Activated T-helper 1 cell treated with anti-CD3 and anti-CD28 coated beads, Interleukin-12 subunit alpha, Interleukin-12 subunit beta, Interleukin-2, Interleukin-4 antibody, amounts not matched to agents 30 ng/mL and 10 ng/mL and 1 ng/mL, durations not matched to agents 14 hours and 24 hours and 36 hours (primary cell): ENCODE results near the gene CNP. TPM values are rescaled to one million over a fixed set of nuclear protein-coding genes. Genes with fewer than 3 reads are reported as not detected.

Experiments used
- DNase-seq: peaks from one replicate; pipeline ENCODE4 v3.0.0; 2021; ENCODE audit warnings: low spot score
- H3K27ac Mint-ChIP-seq: one replicate; pipeline ENCODE4 v1.8.0; 2021; ENCODE audit warnings: mild to moderate bottlenecking, mixed read lengths
- H3K27me3 Mint-ChIP-seq: one replicate; pipeline ENCODE4 v1.8.0; 2022; ENCODE audit warnings: mild to moderate bottlenecking, moderate library complexity, mixed read lengths; ENCODE audit not compliant: insufficient read depth
- H3K36me3 Mint-ChIP-seq: one replicate; pipeline ENCODE4 v1.8.0; 2021; ENCODE audit warnings: low read depth, mixed read lengths
- H3K4me1 Mint-ChIP-seq: one replicate; pipeline ENCODE4 v1.8.0; 2021; ENCODE audit warnings: low read depth, mixed read lengths
- H3K4me3 Mint-ChIP-seq: one replicate; pipeline ENCODE4 v1.8.0; 2021; ENCODE audit warnings: mild to moderate bottlenecking, moderate library complexity, mixed read lengths
- H3K9me3 Mint-ChIP-seq: one replicate; pipeline ENCODE4 v1.8.0; 2021; ENCODE audit warnings: mixed read lengths
- intact Hi-C: fragments of 100-400 bp; cut with micrococcal nuclease; formaldehyde crosslinking; loops from one replicate; pipeline ENCODE4 v1.15.1; 2024
- total RNA-seq: library from RNA; stranded (reverse); gene quantifications from 2 replicates; pipeline ENCODE4 v1.2.3, GENCODE V29; 2022

CNP gene
- total RNA-seq, 1 donor from 2014 or later: 89.8 TPM

- Mint-ChIP-seq H3K27me3 (no peaks in the 10 kb centered on the region), H3K36me3 (peaks cover 63% of the 10 kb centered on the region), H3K9me3 (no peaks in the 10 kb centered on the region), H3K4me3 (no peak overlapping the region), H3K4me1 (no peaks in the 10 kb centered on the region), H3K27ac (no peak overlapping the region)
- intact Hi-C loops: no loop called here
- no peak for DNase-seq
Measured at GRCh38 chr17:41986634-41987033, 20.0 kb downstream of the CNP start.

- no peak overlapping the region for H3K27ac Mint-ChIP-seq
- intact Hi-C loops: no loop called here
- DNase-seq: no peak
Measured at GRCh38 chr17:41987642-41988041, 21.0 kb downstream of the CNP start.

GRCh38 chr17:41988418-41988817, 21.8 kb downstream of the CNP start:
- DNase-seq: no peak
- Mint-ChIP-seq H3K27ac (no peak overlapping the region), H3K4me1 (no peaks in the 10 kb centered on the region), H3K27me3 (no peaks in the 10 kb centered on the region), H3K4me3 (no peak overlapping the region), H3K9me3 (no peaks in the 10 kb centered on the region), H3K36me3 (peaks cover 56% of the 10 kb centered on the region)
- intact Hi-C loops: no loop called here

More at GRCh38 chr17:41987642-41988041, 21.0 kb downstream of the CNP start:
- Mint-ChIP-seq H3K36me3 (peaks cover 57% of the 10 kb centered on the region), H3K9me3 (no peaks in the 10 kb centered on the region), H3K4me3 (no peak overlapping the region), H3K27me3 (no peaks in the 10 kb centered on the region), H3K4me1 (no peaks in the 10 kb centered on the region)

- no peaks in the 10 kb centered on the region for H3K27me3 Mint-ChIP-seq
- H3K27ac Mint-ChIP-seq: no peak overlapping the region
- DNase-seq: no peak
- no peaks in the 10 kb centered on the region for H3K4me1 Mint-ChIP-seq
- H3K36me3 Mint-ChIP-seq: peaks cover 53% of the 10 kb centered on the region
- intact Hi-C loops: no loop called here
- no peak overlapping the region for H3K4me3 Mint-ChIP-seq
- no peaks in the 10 kb centered on the region for H3K9me3 Mint-ChIP-seq
Measured at GRCh38 chr17:41989702-41990419, 23.3 kb downstream of the CNP start.

- Mint-ChIP-seq H3K4me1 (peaks cover 14% of the 10 kb centered on the region), H3K27ac (no peak overlapping the region), H3K36me3 (peaks cover 57% of the 10 kb centered on the region), H3K27me3 (no peaks in the 10 kb centered on the region), H3K9me3 (no peaks in the 10 kb centered on the region), H3K4me3 (no peak overlapping the region)
- DNase-seq: no peak
- intact Hi-C loops: no loop called here
Measured at GRCh38 chr17:41992576-41992975, 26.0 kb downstream of the CNP start.

GRCh38 chr17:41996855-41997164, 30.2 kb downstream of the CNP start:
- Mint-ChIP-seq H3K4me3 (no peak overlapping the region), H3K27me3 (no peaks in the 10 kb centered on the region), H3K4me1 (peaks cover 27% of the 10 kb centered on the region), H3K9me3 (no peaks in the 10 kb centered on the region), H3K27ac (no peak overlapping the region), H3K36me3 (peaks cover 44% of the 10 kb centered on the region)
- no peak for DNase-seq
- intact Hi-C loops: no loop called here

GRCh38 chr17:41998497-41998896, 31.9 kb downstream of the CNP start:
- intact Hi-C loops: no loop called here
- DNase-seq: no peak
- no peak overlapping the region for H3K4me3 Mint-ChIP-seq
- H3K27ac Mint-ChIP-seq: no peak overlapping the region
- no peaks in the 10 kb centered on the region for H3K9me3 Mint-ChIP-seq
- peaks cover 46% of the 10 kb centered on the region for H3K36me3 Mint-ChIP-seq
- H3K4me1 Mint-ChIP-seq: peaks cover 41% of the 10 kb centered on the region
- no peaks in the 10 kb centered on the region for H3K27me3 Mint-ChIP-seq

- Mint-ChIP-seq H3K4me1 (peaks cover 48% of the 10 kb centered on the region), H3K9me3 (no peaks in the 10 kb centered on the region), H3K27ac (no peak overlapping the region), H3K4me3 (no peak overlapping the region), H3K36me3 (peaks cover 37% of the 10 kb centered on the region), H3K27me3 (no peaks in the 10 kb centered on the region)
- DNase-seq: no peak
- intact Hi-C loops: no loop called here
Measured at GRCh38 chr17:42000413-42001133, 34.0 kb downstream of the CNP start.

GRCh38 chr17:42001729-42002128, 35.1 kb downstream of the CNP start:
- H3K27ac Mint-ChIP-seq: no peak overlapping the region
- H3K4me1 Mint-ChIP-seq: peaks cover 38% of the 10 kb centered on the region
- H3K27me3 Mint-ChIP-seq: no peaks in the 10 kb centered on the region
- intact Hi-C loops: no loop called here
- no peak for DNase-seq
- no peaks in the 10 kb centered on the region for H3K9me3 Mint-ChIP-seq
- no peak overlapping the region for H3K4me3 Mint-ChIP-seq
- peaks cover 27% of the 10 kb centered on the region for H3K36me3 Mint-ChIP-seq

GRCh38 chr17:42002175-42002791, 35.7 kb downstream of the CNP start:
- no peak overlapping the region for H3K4me3 Mint-ChIP-seq
- H3K36me3 Mint-ChIP-seq: peaks cover 26% of the 10 kb centered on the region
- H3K27ac Mint-ChIP-seq: no peak overlapping the region
- H3K4me1 Mint-ChIP-seq: peaks cover 34% of the 10 kb centered on the region
- DNase-seq: no peak
- no peaks in the 10 kb centered on the region for H3K9me3 Mint-ChIP-seq
- no peaks in the 10 kb centered on the region for H3K27me3 Mint-ChIP-seq
- intact Hi-C loops: no loop called here

- Mint-ChIP-seq H3K4me1 (peaks cover 34% of the 10 kb centered on the region), H3K36me3 (peaks cover 24% of the 10 kb centered on the region)
- intact Hi-C loops: no loop called here
Measured at GRCh38 chr17:42002792-42003301, 36.3 kb downstream of the CNP start.

GRCh38 chr17:42005166-42005565, 38.6 kb downstream of the CNP start:
- no peaks in the 10 kb centered on the region for H3K27me3 Mint-ChIP-seq
- DNase-seq: no peak
- H3K27ac Mint-ChIP-seq: no peak overlapping the region
- peaks cover 20% of the 10 kb centered on the region for H3K36me3 Mint-ChIP-seq
- no peak overlapping the region for H3K4me3 Mint-ChIP-seq
- no peaks in the 10 kb centered on the region for H3K9me3 Mint-ChIP-seq
- intact Hi-C loops: no loop called here
- H3K4me1 Mint-ChIP-seq: peaks cover 34% of the 10 kb centered on the region

More at GRCh38 chr17:42002792-42003301, 36.3 kb downstream of the CNP start:
- Mint-ChIP-seq H3K27ac (no peak overlapping the region), H3K27me3 (no peaks in the 10 kb centered on the region), H3K9me3 (no peaks in the 10 kb centered on the region), H3K4me3 (no peak overlapping the region)
- no peak for DNase-seq

- intact Hi-C loops: no loop called here
- no peak for DNase-seq
- H3K4me1 Mint-ChIP-seq: peaks cover 30% of the 10 kb centered on the region
- H3K27me3 Mint-ChIP-seq: no peaks in the 10 kb centered on the region
- H3K36me3 Mint-ChIP-seq: peaks cover 10% of the 10 kb centered on the region
- H3K9me3 Mint-ChIP-seq: no peaks in the 10 kb centered on the region
- H3K4me3 Mint-ChIP-seq: no peak overlapping the region
- peak overlapping the region; percentile 10 for H3K27ac Mint-ChIP-seq
Measured at GRCh38 chr17:42009170-42009569, 42.6 kb downstream of the CNP start.
